H7 (cell line): ENCODE measurements around the gene TMEM208. TPM values are rescaled to one million over a fixed set of nuclear protein-coding genes. Genes with fewer than 3 reads are reported as not detected.

Experiments
- DNase-seq: peaks from one replicate; pipeline ENCODE4 v3.0.0; 2012
- H3K27me3 ChIP-seq: 2 replicates; pipeline ENCODE4 v1.6.0; 2011; ENCODE audit warnings: mild to moderate bottlenecking, low read length; ENCODE audit not compliant: control insufficient read depth, insufficient read depth
- H3K36me3 ChIP-seq: replicated peaks from 2 replicates; pipeline ENCODE4 v1.5.1; 2011; ENCODE audit warnings: low read length; ENCODE audit not compliant: control insufficient read depth, insufficient read depth
- H3K4me3 ChIP-seq: 2 replicates; pipeline ENCODE4 v1.5.1; 2011; ENCODE audit warnings: low read depth, mild to moderate bottlenecking, control low read depth, low read length, moderate library complexity; ENCODE audit not compliant: insufficient read depth
- total RNA-seq: library from RNA; depleted of rRNA; stranded (reverse); fragments of >200 nt; shearing (Covaris generic); gene quantifications from 2 replicates; pipeline ENCODE4 v1.2.3, GENCODE V29; 2014

The TMEM208 gene
- total RNA-seq, 1 experiment from 2014 or later, result 27.3 TPM

GRCh38 chr16:67198238-67198734 is 28.6 kb upstream of the TMEM208 start:
- Histone ChIP-seq H3K4me3 (no peak overlapping the region), H3K36me3 (peaks cover 36% of the 10 kb centered on the region), H3K27me3 (no peaks in the 10 kb centered on the region)
- peak; percentile 91 for DNase-seq

GRCh38 chr16:67199011-67199807 is 27.7 kb upstream of the TMEM208 start, which contains the start of gene ELMO3:
TSS of gene ELMO3 (plus strand) at chr16:67199131. CDS start at chr16:67199327, 196 bp downstream.
- Histone ChIP-seq H3K27me3 (no peaks in the 10 kb centered on the region), H3K4me3 (peak within 1 kb of the TSS; percentile 80), H3K36me3 (peaks cover 29% of the 10 kb centered on the region)
- peak; percentile 98 for DNase-seq

GRCh38 chr16:67199808-67200198 is 27.1 kb upstream of the TMEM208 start:
- H3K4me3 ChIP-seq, result peak overlapping the region; percentile 80
- peaks cover 24% of the 10 kb centered on the region for H3K36me3 ChIP-seq
- peak; percentile 97 for DNase-seq
- H3K27me3 ChIP-seq, result no peaks in the 10 kb centered on the region

GRCh38 chr16:67200491-67200890 is 26.4 kb upstream of the TMEM208 start:
- Histone ChIP-seq H3K4me3 (no peak overlapping the region), H3K27me3 (no peaks in the 10 kb centered on the region), H3K36me3 (peaks cover 19% of the 10 kb centered on the region)
- peak; percentile 54 for DNase-seq

- peaks cover 9% of the 10 kb centered on the region for H3K36me3 ChIP-seq
- H3K27me3 ChIP-seq, result no peaks in the 10 kb centered on the region
- H3K4me3 ChIP-seq, result no peak overlapping the region
- peak; percentile 50 for DNase-seq
These were observed 25.3 kb upstream of the TMEM208 start for GRCh38 chr16:67201411-67202345.

GRCh38 chr16:67202426-67202825 is 24.5 kb upstream of the TMEM208 start:
- H3K27me3 ChIP-seq, result no peaks in the 10 kb centered on the region
- no peak overlapping the region for H3K4me3 ChIP-seq
- peak; percentile 45 for DNase-seq
- H3K36me3 ChIP-seq, result peaks cover 2% of the 10 kb centered on the region

GRCh38 chr16:67202956-67203493 is 23.9 kb upstream of the TMEM208 start:
- H3K27me3 ChIP-seq, result no peaks in the 10 kb centered on the region
- H3K4me3 ChIP-seq, result no peak overlapping the region
- peak; percentile 60 for DNase-seq
- H3K36me3 ChIP-seq, result no peaks in the 10 kb centered on the region; the same call in 1 of the 2 replicates

- Histone ChIP-seq H3K4me3 (no peak overlapping the region), H3K36me3 (no peaks in the 10 kb centered on the region; the same call in 1 of the 2 replicates), H3K27me3 (no peaks in the 10 kb centered on the region)
- DNase-seq, result no peak
These were observed 22.9 kb upstream of the TMEM208 start for GRCh38 chr16:67204076-67204475.

GRCh38 chr16:67206129-67206837 is 20.6 kb upstream of the TMEM208 start:
- Histone ChIP-seq H3K27me3 (no peaks in the 10 kb centered on the region), H3K36me3 (no peaks in the 10 kb centered on the region; the same call in 1 of the 2 replicates), H3K4me3 (no peak overlapping the region)
- no peak for DNase-seq

- Histone ChIP-seq H3K27me3 (no peaks in the 10 kb centered on the region; the same call in 1 of the 2 replicates), H3K4me3 (no peak overlapping the region), H3K36me3 (no peaks in the 10 kb centered on the region; the same call in 1 of the 2 replicates)
- no peak for DNase-seq
These were observed 20.1 kb upstream of the TMEM208 start for GRCh38 chr16:67206838-67207248.

- Histone ChIP-seq H3K36me3 (no peaks in the 10 kb centered on the region; the same call in 1 of the 2 replicates), H3K27me3 (no peaks in the 10 kb centered on the region; the same call in 1 of the 2 replicates), H3K4me3 (no peak overlapping the region)
- DNase-seq, result peak; percentile 74
These were observed 19.5 kb upstream of the TMEM208 start for GRCh38 chr16:67207249-67208091.

GRCh38 chr16:67208154-67208896 is 18.6 kb upstream of the TMEM208 start:
- Histone ChIP-seq H3K27me3 (no peaks in the 10 kb centered on the region; the same call in 1 of the 2 replicates), H3K36me3 (no peaks in the 10 kb centered on the region; the same call in 1 of the 2 replicates), H3K4me3 (no peak overlapping the region)
- no peak for DNase-seq
